Measurements from ENCODE around the gene PLEKHA8. TPM values are rescaled to one million over a fixed set of nuclear protein-coding genes. Genes with fewer than 3 reads are reported as not detected.

Gene PLEKHA8
- total RNA-seq, 4 donors from 2014 or later, result 9.0 to 23.4 (median 13.0) TPM

DNA sequence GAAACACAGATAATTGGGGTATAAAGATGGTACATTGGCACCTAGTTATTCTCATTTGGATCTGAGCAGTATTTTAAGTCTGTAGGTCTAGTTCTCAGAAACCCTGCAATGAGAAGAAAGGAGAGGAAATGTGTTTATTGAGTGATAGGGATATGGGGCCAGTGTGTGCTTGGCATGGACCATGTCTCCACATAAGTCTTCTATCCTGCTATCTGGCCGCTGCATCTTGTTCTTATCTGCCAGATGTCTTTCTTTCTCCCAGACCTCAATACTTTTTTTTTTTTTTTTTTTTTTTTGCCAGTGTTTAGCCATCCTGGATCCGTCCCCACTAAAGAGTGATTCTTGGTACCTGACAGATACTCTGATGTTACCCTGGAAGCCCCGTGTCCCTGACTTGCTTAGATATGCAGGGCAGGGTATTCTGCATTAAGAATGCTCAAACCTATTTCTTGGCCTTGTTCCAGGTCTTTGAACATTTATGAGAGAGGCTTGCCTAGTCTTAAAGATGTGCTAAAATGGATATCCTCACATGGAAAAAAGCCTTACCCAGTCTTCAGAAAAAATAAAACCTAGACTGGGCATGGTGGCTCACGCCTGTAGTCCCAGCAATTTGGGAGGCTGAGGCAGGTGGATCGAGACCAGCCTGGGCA lies 116.6 kb downstream of the PLEKHA8 start:
- Histone ChIP-seq H3K36me3 (peaks cover 0 to 17% (median 0%) of the 10 kb centered on the region in 3 donors), H3K4me3 (no peak overlapping the region), H3K9me3 (no peaks in the 10 kb centered on the region), H3K4me1 (peaks cover 0 to 81% (median 27%) of the 10 kb centered on the region in 4 donors), H3K27ac (peak overlapping the region in 2 of 4 donors; percentile 79 to 98), H3K27me3 (no peaks in the 10 kb centered on the region)
- WGBS, 2 donors, result 88 to 90% methylated on average over 5 of the region's 5 CpGs
- TF ChIP-seq POLR2A (IDR thresholded peaks at IDR 0.05), result no peak
- TF ChIP-seq, protein P1, sequence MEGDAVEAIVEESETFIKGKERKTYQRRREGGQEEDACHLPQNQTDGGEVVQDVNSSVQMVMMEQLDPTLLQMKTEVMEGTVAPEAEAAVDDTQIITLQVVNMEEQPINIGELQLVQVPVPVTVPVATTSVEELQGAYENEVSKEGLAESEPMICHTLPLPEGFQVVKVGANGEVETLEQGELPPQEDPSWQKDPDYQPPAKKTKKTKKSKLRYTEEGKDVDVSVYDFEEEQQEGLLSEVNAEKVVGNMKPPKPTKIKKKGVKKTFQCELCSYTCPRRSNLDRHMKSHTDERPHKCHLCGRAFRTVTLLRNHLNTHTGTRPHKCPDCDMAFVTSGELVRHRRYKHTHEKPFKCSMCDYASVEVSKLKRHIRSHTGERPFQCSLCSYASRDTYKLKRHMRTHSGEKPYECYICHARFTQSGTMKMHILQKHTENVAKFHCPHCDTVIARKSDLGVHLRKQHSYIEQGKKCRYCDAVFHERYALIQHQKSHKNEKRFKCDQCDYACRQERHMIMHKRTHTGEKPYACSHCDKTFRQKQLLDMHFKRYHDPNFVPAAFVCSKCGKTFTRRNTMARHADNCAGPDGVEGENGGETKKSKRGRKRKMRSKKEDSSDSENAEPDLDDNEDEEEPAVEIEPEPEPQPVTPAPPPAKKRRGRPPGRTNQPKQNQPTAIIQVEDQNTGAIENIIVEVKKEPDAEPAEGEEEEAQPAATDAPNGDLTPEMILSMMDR (IDR thresholded peaks at IDR 0.05), result no peak
- no peak for TF ChIP-seq EP300 (IDR thresholded peaks at IDR 0.05)
- no peak for DNase-seq (ENCODE audit: low spot score in 2 of 2)

- Histone ChIP-seq H3K9me3 (no peaks in the 10 kb centered on the region), H3K4me3 (no peak overlapping the region), H3K36me3 (peaks cover 0 to 23% (median 0%) of the 10 kb centered on the region in 3 donors), H3K27me3 (no peaks in the 10 kb centered on the region), H3K27ac (peak overlapping the region in 2 of 4 donors; percentile 79 to 98), H3K4me1 (peaks cover 0 to 74% (median 25%) of the 10 kb centered on the region in 4 donors)
- DNase-seq (ENCODE audit: low spot score in 2 of 2), result no peak
- WGBS, 2 donors, result 64 to 71% methylated on average over 6 of the region's 6 CpGs
- no peak for TF ChIP-seq POLR2A (IDR thresholded peaks at IDR 0.05)
- TF ChIP-seq EP300 (IDR thresholded peaks at IDR 0.05), result no peak
- TF ChIP-seq, protein P1 (IDR thresholded peaks at IDR 0.05), result no peak
Observed at GRCh38 chr7:30145426-30145970, 117.3 kb downstream of the PLEKHA8 start.

GRCh38 chr7:30146127-30146612 lies 118.0 kb downstream of the PLEKHA8 start:
- TF ChIP-seq, protein P1 (IDR thresholded peaks at IDR 0.05), result no peak
- TF ChIP-seq POLR2A (IDR thresholded peaks at IDR 0.05) (no peak), EP300 (IDR thresholded peaks at IDR 0.05) (no peak)
- Histone ChIP-seq H3K27ac (peak overlapping the region in 2 of 4 donors; percentile 79 to 98), H3K36me3 (peaks cover 0 to 30% (median 0%) of the 10 kb centered on the region in 3 donors), H3K27me3 (no peaks in the 10 kb centered on the region), H3K4me1 (peaks cover 0 to 67% (median 25%) of the 10 kb centered on the region in 4 donors), H3K4me3 (no peak overlapping the region), H3K9me3 (no peaks in the 10 kb centered on the region)
- no peak for DNase-seq (ENCODE audit: low spot score in 2 of 2)
- WGBS, 2 donors, result 68 to 76% methylated on average over 13 of the region's 13 CpGs

- TF ChIP-seq, protein P1 (IDR thresholded peaks at IDR 0.05), result no peak
- TF ChIP-seq POLR2A (IDR thresholded peaks at IDR 0.05) (no peak), EP300 (IDR thresholded peaks at IDR 0.05) (no peak)
- Histone ChIP-seq H3K4me3 (no peak overlapping the region), H3K9me3 (no peaks in the 10 kb centered on the region), H3K4me1 (peaks cover 0 to 57% (median 20%) of the 10 kb centered on the region in 4 donors), H3K27me3 (no peaks in the 10 kb centered on the region), H3K27ac (peak overlapping the region in 2 of 4 donors; percentile 79 to 98), H3K36me3 (peaks cover 0 to 40% (median 0%) of the 10 kb centered on the region in 3 donors)
- 57 to 67% methylated on average over 4 of the region's 4 CpGs for WGBS, 2 donors
- DNase-seq (ENCODE audit: low spot score in 2 of 2), result no peak
Observed at GRCh38 chr7:30147223-30147622, 119.0 kb downstream of the PLEKHA8 start.

DNA sequence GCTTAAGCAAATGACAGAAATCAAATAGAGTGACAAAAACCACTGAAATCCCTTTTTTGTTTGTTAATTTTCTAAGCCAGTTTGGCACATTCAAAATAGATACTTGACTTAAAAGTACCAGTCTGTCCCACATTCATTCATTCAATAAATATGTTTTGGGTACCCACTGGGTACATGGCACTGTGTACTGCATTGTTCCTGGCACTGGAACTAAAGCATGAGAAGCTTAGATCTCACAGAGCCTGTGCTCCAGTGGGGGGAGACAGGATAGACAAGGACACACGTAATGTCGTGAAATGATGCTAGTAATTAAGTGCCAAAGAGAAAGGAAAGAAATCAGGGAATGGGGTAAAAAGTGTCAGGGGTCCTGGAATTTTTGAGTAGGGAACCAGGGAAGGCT lies 119.6 kb downstream of the PLEKHA8 start:
- Histone ChIP-seq H3K9me3 (no peaks in the 10 kb centered on the region), H3K36me3 (peaks cover 0 to 46% (median 0%) of the 10 kb centered on the region in 3 donors), H3K4me1 (peaks cover 0 to 51% (median 17%) of the 10 kb centered on the region in 4 donors), H3K27me3 (no peaks in the 10 kb centered on the region), H3K27ac (peak overlapping the region in 2 of 4 donors; percentile 79 to 98), H3K4me3 (no peak overlapping the region)
- DNase-seq (ENCODE audit: low spot score in 2 of 2), result no peak
- WGBS, 2 donors, result 79 to 88% methylated on average over 2 of the region's 2 CpGs
- TF ChIP-seq, protein P1 (IDR thresholded peaks at IDR 0.05), result no peak
- TF ChIP-seq POLR2A (IDR thresholded peaks at IDR 0.05) (no peak), EP300 (IDR thresholded peaks at IDR 0.05) (no peak)

Measured in tibial nerve (tissue), 4 donors.